Measurements from ENCODE around the gene TADA2B.

Gene TADA2B

GRCh38 chr4:7018281-7018680 lies 24.9 kb upstream of the TADA2B start:
- no peak for DNase-seq

- no peak for DNase-seq
Observed at GRCh38 chr4:7019367-7019766, 23.8 kb upstream of the TADA2B start.

GRCh38 chr4:7020290-7020689 lies 22.9 kb upstream of the TADA2B start:
- DNase-seq, result no peak

- no peak for DNase-seq
Observed at GRCh38 chr4:7020856-7021255, 22.3 kb upstream of the TADA2B start.

GRCh38 chr4:7021355-7021754 lies 21.8 kb upstream of the TADA2B start:
- no peak for DNase-seq

- DNase-seq, result no peak
Observed at GRCh38 chr4:7021930-7022664, 21.1 kb upstream of the TADA2B start.

- DNase-seq, result no peak
Observed at GRCh38 chr4:7023486-7023885, 19.7 kb upstream of the TADA2B start.

- no peak for DNase-seq
Observed at GRCh38 chr4:7023901-7024300, 19.3 kb upstream of the TADA2B start.

- no peak for DNase-seq
Observed at GRCh38 chr4:7024336-7024890, 18.8 kb upstream of the TADA2B start.

- no peak for DNase-seq
Observed at GRCh38 chr4:7025040-7025602, 18.1 kb upstream of the TADA2B start.

GRCh38 chr4:7026107-7026506 lies 17.1 kb upstream of the TADA2B start:
- DNase-seq, result no peak

- DNase-seq, result no peak
Observed at GRCh38 chr4:7027284-7027683, 15.9 kb upstream of the TADA2B start.

- DNase-seq, result no peak
Observed at GRCh38 chr4:7027913-7028312, 15.3 kb upstream of the TADA2B start.

- DNase-seq, result no peak
Observed at GRCh38 chr4:7029212-7029611, 14.0 kb upstream of the TADA2B start.

- no peak for DNase-seq
Observed at GRCh38 chr4:7029921-7030320, 13.3 kb upstream of the TADA2B start.

GRCh38 chr4:7030856-7031255 lies 12.3 kb upstream of the TADA2B start:
- DNase-seq, result no peak

GRCh38 chr4:7031558-7032449 lies 11.4 kb upstream of the TADA2B start:
- no peak for DNase-seq

- DNase-seq, result no peak
Observed at GRCh38 chr4:7032596-7032995, 10.6 kb upstream of the TADA2B start.

GRCh38 chr4:7034262-7035081 lies 8.7 kb upstream of the TADA2B start:
- no peak for DNase-seq

- no peak for DNase-seq
Observed at GRCh38 chr4:7037425-7037824, 5.7 kb upstream of the TADA2B start.

- DNase-seq, result no peak
Observed at GRCh38 chr4:7040765-7041164, 2.4 kb upstream of the TADA2B start.

GRCh38 chr4:7041246-7041645 lies 1.9 kb upstream of the TADA2B start:
- no peak for DNase-seq

All from NCI-H2029 treated with DMSO at 0.1 percent for 48 hours (cell line).